GM12878 (cell line): ENCODE measurements around the gene KDM5C. TPM values are rescaled to one million over a fixed set of nuclear protein-coding genes. Genes with fewer than 3 reads are reported as not detected.

Experiments used
- ASH2L ChIP-seq: fragments of 300-600, 200-600 bp; sonication (generic); IDR thresholded peaks from 2 replicates; pipeline ENCODE4 v1.6.1; 2017; ENCODE audit warnings: low read depth, mild to moderate bottlenecking, borderline replicate concordance
- BHLHE40 ChIP-seq, 2 experiments: fragments of 450-650 bp in 1 of 2; IDR thresholded peaks; 2 replicates each; pipeline ENCODE4 v1.6.1; 2011 to 2017; ENCODE audit warnings: low read depth in 2 of 2, borderline replicate concordance in 1 of 2, improper control_type of control experiment in 1 of 2, low read length in 1 of 2, mild to moderate bottlenecking in 1 of 2
- KDM1A ChIP-seq: fragments of 200-600 bp; sonication (generic); IDR thresholded peaks from 2 replicates; pipeline ENCODE4 v1.6.1; 2016; ENCODE audit warnings: borderline replicate concordance
- RB1 ChIP-seq: fragments of 450-650 bp; formaldehyde crosslinking; IDR thresholded peaks from 2 replicates; pipeline ENCODE4 v1.6.1; 2017; ENCODE audit warnings: mild to moderate bottlenecking, borderline replicate concordance
- RBBP5 ChIP-seq: fragments of 200-600 bp; sonication (generic); conservative IDR thresholded peaks from 2 replicates; pipeline ENCODE4 v1.6.1; 2016
- STAT3 ChIP-seq: IDR thresholded peaks from 2 replicates; pipeline ENCODE4 v1.6.1; 2011; ENCODE audit warnings: low read depth, low read length, improper control_type of control experiment
- TCF12 ChIP-seq: IDR thresholded peaks from 2 replicates; pipeline ENCODE4 v1.6.1; 2011; ENCODE audit warnings: low read depth, mild to moderate bottlenecking, low read length
- polyA plus RNA-seq, 11 experiments: library from polyadenylated mRNA; depleted of rRNA in 4 of 11; unstranded in 6 of 11; stranded (reverse) in 5 of 11; fragments of >200 nt; fragmentation: Nextera tagmentation in 4 of 11; fragmentation: Illumina TruSeq in 1 of 11; extraction: Ambion mirVana in 4 of 11; extraction: Trizol in 1 of 11; gene quantifications; 1 replicate in 1 of 11; 2 replicates in 10 of 11; pipeline versions ENCODE4 v1.2.1 to v1.2.3, GENCODE V29; 2011 to 2016; ENCODE audit warnings: inconsistent platforms in 2 of 11, missing spikeins in 2 of 11, low read depth in 1 of 11
- total RNA-seq, 4 experiments: library from RNA; depleted of rRNA in 3 of 4; stranded (reverse); fragments of >200 nt in 3 of 4; fragmentation: Illumina TruSeq in 1 of 4; extraction: Trizol in 1 of 4; gene quantifications; 2 replicates each; pipeline versions ENCODE4 v1.2.1 to v1.2.3, GENCODE V29; 2013 to 2021
- TF ChIP-seq, protein P1 (sequence below): fragments of 450-650 bp; formaldehyde crosslinking; IDR thresholded peaks from 2 replicates; pipeline ENCODE4 v1.4.0; 2020; ENCODE audit warnings: mild to moderate bottlenecking, moderate library complexity
- TF ChIP-seq, protein P2 (sequence below): IDR thresholded peaks from 2 replicates; pipeline ENCODE4 v1.6.1; 2012; ENCODE audit warnings: low read length, inconsistent platforms

Gene KDM5C
- total and polyA plus RNA-seq, 10 of the 15 experiments (the other 5 are each of a cell fraction or from before 2014, with no cell fraction given): 1.5 to 110 (median 53.0) TPM

DNA sequence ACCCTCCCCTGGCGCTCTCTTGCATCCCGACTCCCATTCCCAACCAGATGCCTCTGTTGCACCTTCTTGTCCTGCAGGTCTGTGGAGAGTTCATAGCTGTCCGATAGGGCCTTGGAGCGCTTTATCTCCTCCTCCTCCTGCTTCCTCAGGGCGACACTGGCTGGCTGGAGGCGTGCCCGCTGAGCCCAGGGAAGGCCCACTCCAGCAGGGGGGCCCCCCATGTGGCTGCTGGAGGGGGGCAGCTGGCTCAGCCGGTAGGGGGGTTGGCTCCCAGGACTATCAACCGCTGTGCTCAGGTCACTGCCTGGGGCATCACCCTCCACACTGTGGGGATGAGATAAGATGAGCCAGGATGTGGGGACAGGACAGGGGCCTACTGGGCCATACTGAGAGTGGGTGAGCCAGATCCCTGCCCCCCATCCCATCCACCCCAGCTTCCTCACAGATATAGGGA, 30.8 kb upstream of the KDM5C start (continued):
- TF ChIP-seq, protein P1, sequence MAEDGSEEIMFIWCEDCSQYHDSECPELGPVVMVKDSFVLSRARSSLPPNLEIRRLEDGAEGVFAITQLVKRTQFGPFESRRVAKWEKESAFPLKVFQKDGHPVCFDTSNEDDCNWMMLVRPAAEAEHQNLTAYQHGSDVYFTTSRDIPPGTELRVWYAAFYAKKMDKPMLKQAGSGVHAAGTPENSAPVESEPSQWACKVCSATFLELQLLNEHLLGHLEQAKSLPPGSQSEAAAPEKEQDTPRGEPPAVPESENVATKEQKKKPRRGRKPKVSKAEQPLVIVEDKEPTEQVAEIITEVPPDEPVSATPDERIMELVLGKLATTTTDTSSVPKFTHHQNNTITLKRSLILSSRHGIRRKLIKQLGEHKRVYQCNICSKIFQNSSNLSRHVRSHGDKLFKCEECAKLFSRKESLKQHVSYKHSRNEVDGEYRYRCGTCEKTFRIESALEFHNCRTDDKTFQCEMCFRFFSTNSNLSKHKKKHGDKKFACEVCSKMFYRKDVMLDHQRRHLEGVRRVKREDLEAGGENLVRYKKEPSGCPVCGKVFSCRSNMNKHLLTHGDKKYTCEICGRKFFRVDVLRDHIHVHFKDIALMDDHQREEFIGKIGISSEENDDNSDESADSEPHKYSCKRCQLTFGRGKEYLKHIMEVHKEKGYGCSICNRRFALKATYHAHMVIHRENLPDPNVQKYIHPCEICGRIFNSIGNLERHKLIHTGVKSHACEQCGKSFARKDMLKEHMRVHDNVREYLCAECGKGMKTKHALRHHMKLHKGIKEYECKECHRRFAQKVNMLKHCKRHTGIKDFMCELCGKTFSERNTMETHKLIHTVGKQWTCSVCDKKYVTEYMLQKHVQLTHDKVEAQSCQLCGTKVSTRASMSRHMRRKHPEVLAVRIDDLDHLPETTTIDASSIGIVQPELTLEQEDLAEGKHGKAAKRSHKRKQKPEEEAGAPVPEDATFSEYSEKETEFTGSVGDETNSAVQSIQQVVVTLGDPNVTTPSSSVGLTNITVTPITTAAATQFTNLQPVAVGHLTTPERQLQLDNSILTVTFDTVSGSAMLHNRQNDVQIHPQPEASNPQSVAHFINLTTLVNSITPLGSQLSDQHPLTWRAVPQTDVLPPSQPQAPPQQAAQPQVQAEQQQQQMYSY (CRISPR knock-in tag): no peak
- TF ChIP-seq RB1: no peak
- TF ChIP-seq, protein P2, sequence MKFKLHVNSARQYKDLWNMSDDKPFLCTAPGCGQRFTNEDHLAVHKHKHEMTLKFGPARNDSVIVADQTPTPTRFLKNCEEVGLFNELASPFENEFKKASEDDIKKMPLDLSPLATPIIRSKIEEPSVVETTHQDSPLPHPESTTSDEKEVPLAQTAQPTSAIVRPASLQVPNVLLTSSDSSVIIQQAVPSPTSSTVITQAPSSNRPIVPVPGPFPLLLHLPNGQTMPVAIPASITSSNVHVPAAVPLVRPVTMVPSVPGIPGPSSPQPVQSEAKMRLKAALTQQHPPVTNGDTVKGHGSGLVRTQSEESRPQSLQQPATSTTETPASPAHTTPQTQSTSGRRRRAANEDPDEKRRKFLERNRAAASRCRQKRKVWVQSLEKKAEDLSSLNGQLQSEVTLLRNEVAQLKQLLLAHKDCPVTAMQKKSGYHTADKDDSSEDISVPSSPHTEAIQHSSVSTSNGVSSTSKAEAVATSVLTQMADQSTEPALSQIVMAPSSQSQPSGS: no peak
- no peak for TF ChIP-seq STAT3
- TF ChIP-seq TCF12: no peak
- no peak for TF ChIP-seq RBBP5
- no peak for TF ChIP-seq ASH2L
- TF ChIP-seq BHLHE40 (IDR thresholded peaks at IDR 0.05; ENCODE audit: borderline replicate concordance in 1 of 2, low read depth in 2 of 2, low read length in 1 of 2): no peak
- no peak for TF ChIP-seq KDM1A
